GM23248 (cell line): ENCODE data around the gene RBMS1.

ENCODE experiments used
- EZH2 ChIP-seq: fragments of 200-600 bp; sonication (generic); IDR thresholded peaks from 2 replicates; pipeline ENCODE4 v1.6.1; 2018; ENCODE audit warnings: antibody characterized with exemption, mild to moderate bottlenecking; ENCODE audit not compliant: insufficient read depth, poor library complexity, severe bottlenecking
- EZH2phosphoT487 ChIP-seq: fragments of 200-600 bp; sonication (generic); IDR thresholded peaks from 2 replicates; pipeline ENCODE4 v1.6.1; 2018; ENCODE audit warnings: antibody characterized with exemption, moderate library complexity, mild to moderate bottlenecking, low read depth; ENCODE audit not compliant: insufficient read depth

DNA sequence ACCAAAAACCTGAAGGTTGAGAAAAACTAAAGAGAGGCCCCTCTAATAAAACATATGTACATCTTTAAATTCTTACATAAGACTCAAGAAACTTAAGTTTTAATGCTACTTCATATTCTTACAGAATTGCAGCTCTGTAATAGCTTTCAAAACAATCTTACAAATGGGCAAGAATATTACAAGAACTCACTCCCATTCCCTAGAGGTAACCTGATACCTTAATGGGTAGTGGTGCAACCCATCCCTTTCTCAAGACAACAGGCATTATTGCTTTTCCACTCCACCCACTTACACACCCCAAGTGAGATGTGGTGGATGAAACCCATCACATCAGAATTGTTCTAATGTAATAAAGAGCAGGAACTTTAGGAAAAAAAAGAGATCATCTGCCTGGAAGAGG lies 103.7 kb downstream of the RBMS1 start:
- no peak for TF ChIP-seq EZH2
- no peak for TF ChIP-seq EZH2phosphoT487
